ENCODE measurements around the gene SPAG6.

The SPAG6 gene

DNA sequence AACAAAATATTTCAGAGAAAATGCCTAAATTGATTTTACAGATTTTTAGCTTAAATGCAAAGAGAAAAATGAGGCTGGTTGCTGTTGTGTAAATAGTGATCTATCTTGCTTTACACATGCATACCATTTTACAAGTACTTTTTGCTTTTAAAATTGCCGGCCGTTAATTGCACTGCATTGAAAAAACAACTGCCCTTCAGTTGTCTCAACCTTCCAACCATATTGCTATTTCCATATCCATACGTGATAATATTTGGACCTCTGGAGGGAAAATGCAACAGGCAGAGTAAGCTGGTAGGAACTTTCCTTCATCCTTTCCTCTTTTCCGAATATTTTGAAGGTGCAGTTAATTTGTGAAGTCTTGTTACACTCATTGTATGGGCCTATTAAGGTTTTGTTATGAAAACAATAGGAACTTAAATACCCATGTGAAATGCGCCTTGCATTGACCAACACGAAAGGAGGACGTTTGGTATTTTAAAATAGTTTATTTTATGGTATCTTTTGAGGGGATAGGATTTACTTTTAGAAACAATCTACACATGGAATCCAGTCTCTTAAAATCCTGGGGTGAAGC lies 13.1 kb upstream of the SPAG6 start:
- Mint-ChIP-seq H3K36me3 (ENCODE audit: low read depth) (peaks cover 37% of the 10 kb centered on the region), H3K27ac (no peak overlapping the region), H3K4me3 (no peak overlapping the region), H3K9me3 (peaks cover 4% of the 10 kb centered on the region), H3K4me1 (ENCODE audit: low read depth) (peaks cover 31% of the 10 kb centered on the region), H3K27me3 (peaks cover 34% of the 10 kb centered on the region)

DNA sequence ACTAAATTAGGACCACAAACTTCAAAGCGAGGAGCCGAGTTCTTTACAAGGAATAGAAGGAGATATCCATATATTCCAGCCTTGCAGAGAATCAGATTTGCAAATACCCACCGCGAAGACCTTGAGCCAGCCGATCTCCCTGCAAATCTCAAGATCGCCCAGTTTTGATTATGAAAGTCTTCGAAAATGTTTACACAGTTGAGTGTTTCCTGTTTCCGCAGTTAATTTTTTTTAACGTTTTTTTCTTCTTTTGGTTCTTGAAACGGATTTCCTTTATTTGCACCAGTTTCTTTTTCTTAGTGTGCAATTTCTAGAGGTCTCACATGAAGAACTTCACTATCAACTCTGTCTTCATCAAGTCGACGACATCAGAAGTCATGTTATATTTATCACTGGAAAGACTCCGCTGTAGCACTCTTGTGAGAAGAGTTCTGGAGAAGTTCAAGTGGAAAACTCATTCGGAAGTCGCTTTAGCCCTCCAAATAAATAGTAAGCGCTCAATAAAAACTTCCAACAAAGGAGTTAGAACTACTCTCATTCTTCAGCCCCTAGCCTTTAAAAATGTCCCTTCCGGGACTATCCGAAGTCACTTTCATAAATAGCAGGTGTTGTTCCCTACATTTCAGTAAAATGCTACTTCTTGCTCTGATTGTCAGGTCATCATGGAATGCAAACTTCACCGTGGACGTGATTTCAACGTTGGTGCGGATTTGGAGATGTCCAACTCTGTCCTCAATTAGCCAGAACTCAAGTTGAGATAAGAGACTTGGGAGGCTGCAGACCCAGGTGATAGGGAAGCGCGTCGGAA lies 11.9 kb upstream of the SPAG6 start:
- H3K9me3 Mint-ChIP-seq, result peaks cover 4% of the 10 kb centered on the region
- peaks cover 35% of the 10 kb centered on the region for H3K4me1 Mint-ChIP-seq (ENCODE audit: low read depth)
- H3K4me3 Mint-ChIP-seq, result peak overlapping the region; percentile 58
- peak overlapping the region; percentile 65 for H3K27ac Mint-ChIP-seq
- peaks cover 30% of the 10 kb centered on the region for H3K36me3 Mint-ChIP-seq (ENCODE audit: low read depth)
- peaks cover 43% of the 10 kb centered on the region for H3K27me3 Mint-ChIP-seq

DNA sequence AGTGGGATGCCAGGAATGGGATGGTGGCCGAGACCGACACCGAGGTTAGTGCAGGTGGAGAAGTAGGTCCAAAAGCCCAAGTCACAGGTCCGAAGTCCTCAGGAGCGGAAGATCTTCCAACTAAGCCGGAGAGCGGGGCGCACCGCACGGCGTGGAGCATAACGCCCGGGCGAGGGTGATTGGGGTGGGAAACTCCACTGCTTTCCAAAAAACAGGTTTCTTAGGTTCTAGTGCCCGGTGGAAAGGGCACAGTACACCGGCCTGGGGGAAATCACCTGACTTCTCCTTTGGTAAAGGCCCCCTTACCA lies 11.4 kb upstream of the SPAG6 start:
- Mint-ChIP-seq H3K27ac (peak overlapping the region; percentile 65), H3K27me3 (peaks cover 49% of the 10 kb centered on the region), H3K4me1 (ENCODE audit: low read depth) (peaks cover 38% of the 10 kb centered on the region), H3K9me3 (peaks cover 4% of the 10 kb centered on the region), H3K36me3 (ENCODE audit: low read depth) (peaks cover 30% of the 10 kb centered on the region), H3K4me3 (peak overlapping the region; percentile 58)

DNA sequence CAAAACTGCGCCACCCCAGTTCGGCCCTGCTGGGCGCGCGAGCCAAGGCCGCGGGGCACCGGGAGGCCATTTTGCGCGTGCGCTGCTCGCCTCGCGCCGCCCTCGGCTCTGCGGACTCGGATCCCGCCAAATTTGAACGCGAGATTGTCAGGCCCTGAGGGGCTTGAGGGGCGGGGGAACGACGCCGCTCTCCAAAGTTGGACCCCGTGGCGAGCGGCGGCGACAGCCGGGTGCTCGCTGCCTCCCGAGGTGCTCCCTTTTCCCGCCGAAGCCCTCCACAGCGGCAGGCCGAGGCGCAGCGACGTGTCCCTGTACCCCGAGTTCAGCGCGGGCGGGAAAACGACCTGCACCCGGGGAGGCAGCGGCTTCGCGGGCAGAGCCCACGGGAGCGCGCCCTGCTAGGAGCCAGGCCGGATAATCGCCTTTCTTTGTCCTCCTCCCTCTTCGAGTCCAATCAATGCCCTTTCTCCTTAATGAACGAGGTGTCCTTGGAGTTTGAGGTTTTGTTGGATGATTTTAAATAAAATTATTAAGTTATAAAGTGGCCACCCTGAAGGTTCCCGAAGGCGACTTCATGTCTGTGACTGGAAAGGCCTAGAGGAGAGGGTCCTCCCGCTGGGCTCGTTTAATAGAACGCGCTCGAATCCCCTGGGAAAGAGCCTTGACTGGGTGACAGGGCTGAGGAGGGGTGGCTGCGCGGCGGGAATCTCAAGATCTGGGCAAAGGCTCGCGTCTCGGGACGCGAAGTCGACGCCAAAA lies 10.7 kb upstream of the SPAG6 start:
- Mint-ChIP-seq H3K27ac (peak overlapping the region; percentile 79), H3K4me3 (peak overlapping the region; percentile 77), H3K9me3 (peaks cover 4% of the 10 kb centered on the region), H3K4me1 (ENCODE audit: low read depth) (peaks cover 44% of the 10 kb centered on the region), H3K36me3 (ENCODE audit: low read depth) (peaks cover 24% of the 10 kb centered on the region), H3K27me3 (peaks cover 55% of the 10 kb centered on the region)

DNA sequence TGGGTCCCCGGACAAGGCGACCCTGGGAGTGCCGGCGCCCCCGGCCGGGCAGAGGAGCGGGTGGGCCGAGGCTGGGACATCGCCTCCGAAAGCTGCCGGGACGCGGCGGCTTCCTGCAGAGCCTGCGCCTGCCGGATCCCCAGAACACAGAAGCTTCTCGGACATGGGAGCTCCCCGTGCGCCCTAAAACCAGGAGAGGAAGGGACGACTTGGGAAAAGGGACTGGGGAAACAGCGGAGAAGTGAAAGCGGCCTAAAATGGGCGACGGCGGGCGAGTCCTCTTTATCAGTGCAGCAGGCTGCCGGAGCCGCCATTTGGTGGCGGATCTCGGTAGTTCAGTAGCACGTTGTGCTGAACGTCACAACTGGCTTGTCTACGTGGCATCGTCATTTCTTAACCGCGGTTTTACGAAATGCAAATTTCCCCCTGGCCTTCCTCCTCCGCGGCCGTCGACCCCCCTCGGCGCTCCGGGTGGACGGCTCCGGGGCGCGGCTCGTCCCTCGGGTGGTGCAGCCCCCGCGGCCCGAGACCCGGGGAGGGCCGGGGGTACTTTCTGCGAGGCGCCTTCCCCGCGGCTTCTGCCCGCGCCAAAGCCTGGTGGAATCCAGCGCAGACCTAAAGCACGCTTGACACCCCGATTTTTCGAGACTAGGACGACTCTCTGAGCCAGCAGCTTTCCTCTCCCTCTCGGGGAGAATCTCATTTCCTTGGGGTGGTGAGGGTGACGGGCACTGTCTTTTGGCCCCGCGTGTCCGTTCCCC lies 9.9 kb upstream of the SPAG6 start:
- Mint-ChIP-seq H3K4me3 (peak overlapping the region; percentile 77), H3K36me3 (ENCODE audit: low read depth) (peaks cover 19% of the 10 kb centered on the region), H3K27ac (peak overlapping the region; percentile 79), H3K27me3 (peaks cover 58% of the 10 kb centered on the region), H3K9me3 (peaks cover 4% of the 10 kb centered on the region), H3K4me1 (ENCODE audit: low read depth) (peaks cover 52% of the 10 kb centered on the region)

DNA sequence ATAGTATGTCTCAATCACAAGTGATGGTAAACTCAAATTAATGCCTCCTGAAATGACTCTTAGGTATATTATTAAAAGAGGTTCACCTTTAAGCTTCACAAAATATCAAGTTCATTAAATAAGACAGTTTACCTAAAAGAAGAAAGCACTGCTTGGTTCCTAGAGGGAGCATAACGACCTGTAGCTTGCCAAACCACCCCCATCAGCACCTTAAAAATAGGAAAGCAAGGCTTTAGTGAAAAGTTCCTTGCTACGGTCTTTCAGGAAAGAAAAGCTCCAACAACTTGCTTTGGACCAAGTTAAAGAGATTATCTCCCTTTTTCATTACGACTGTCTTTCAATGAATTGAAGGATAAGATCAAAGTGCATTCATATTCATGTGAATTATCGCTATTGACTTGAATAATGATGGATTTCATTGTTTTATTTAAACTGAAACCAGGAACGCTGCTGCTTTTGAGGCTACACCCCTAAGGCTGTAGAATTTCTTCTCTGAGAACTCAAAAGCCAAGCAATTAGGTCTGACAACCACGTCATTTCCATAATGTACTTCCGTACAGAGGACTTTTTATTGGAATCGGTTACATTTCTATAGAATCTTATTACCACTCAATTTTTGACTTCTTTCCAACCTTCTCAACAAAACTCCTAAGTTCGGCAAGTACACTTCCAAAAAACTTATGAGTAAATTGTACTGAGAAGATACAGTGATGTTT lies 7.0 kb upstream of the SPAG6 start:
- Mint-ChIP-seq H3K36me3 (ENCODE audit: low read depth) (peaks cover 7% of the 10 kb centered on the region), H3K27ac (no peak overlapping the region), H3K9me3 (peaks cover 4% of the 10 kb centered on the region), H3K4me3 (peak overlapping the region; percentile 5), H3K27me3 (peaks cover 71% of the 10 kb centered on the region), H3K4me1 (ENCODE audit: low read depth) (peaks cover 54% of the 10 kb centered on the region)

DNA sequence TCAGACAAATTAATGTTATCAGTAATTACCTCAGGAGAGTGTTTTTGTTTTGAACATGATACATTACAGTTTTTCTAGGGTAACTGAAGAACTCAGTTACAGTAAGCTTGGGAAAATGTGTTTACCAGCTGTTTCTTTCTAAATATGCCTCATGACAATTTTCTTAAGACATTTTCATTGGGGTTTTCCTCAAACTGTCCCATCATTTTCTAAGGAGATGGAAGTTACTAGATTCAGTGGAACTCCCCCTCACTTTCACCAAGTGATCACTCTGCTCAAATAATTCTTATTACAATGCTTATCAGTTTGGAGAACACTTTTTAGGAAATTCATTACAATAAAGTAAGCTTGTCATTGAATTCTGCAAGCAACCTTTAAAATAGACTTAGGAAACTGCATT lies 6.4 kb upstream of the SPAG6 start:
- Mint-ChIP-seq H3K4me3 (peak overlapping the region; percentile 5), H3K27ac (no peak overlapping the region), H3K4me1 (ENCODE audit: low read depth) (peaks cover 48% of the 10 kb centered on the region), H3K9me3 (no peaks in the 10 kb centered on the region), H3K36me3 (ENCODE audit: low read depth) (peaks cover 1% of the 10 kb centered on the region), H3K27me3 (peaks cover 71% of the 10 kb centered on the region)

DNA sequence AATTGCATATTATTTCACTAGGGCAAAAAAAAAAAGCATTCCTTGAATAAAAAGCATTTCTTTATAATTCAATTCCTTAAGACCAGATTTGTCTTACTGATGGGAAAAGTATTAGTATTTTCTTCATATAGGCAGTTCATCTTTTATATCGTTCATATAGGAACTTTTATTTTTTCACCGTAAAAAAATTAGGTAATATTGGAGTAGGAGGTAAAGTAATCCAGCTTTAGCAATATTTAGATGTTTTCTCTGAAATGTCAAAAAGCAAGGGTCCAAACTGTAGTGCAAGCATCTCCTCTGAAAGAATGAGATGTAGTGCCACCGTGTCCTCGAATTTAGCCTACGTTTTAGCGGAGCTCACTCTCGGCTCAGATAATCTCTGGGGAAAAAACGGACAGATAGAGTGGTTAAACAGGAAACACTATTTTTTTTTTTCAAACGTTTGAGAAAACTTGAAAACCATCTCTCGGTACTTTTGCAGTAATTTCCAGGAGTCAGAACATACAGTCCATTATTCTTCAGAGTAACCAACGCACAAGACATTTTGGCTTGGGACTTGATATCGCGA lies 5.5 kb upstream of the SPAG6 start:
- Mint-ChIP-seq H3K36me3 (ENCODE audit: low read depth) (peaks cover 3% of the 10 kb centered on the region), H3K9me3 (no peaks in the 10 kb centered on the region), H3K27ac (peak overlapping the region; percentile 91), H3K4me3 (peak overlapping the region; percentile 86), H3K27me3 (peaks cover 79% of the 10 kb centered on the region), H3K4me1 (ENCODE audit: low read depth) (peaks cover 52% of the 10 kb centered on the region)

DNA sequence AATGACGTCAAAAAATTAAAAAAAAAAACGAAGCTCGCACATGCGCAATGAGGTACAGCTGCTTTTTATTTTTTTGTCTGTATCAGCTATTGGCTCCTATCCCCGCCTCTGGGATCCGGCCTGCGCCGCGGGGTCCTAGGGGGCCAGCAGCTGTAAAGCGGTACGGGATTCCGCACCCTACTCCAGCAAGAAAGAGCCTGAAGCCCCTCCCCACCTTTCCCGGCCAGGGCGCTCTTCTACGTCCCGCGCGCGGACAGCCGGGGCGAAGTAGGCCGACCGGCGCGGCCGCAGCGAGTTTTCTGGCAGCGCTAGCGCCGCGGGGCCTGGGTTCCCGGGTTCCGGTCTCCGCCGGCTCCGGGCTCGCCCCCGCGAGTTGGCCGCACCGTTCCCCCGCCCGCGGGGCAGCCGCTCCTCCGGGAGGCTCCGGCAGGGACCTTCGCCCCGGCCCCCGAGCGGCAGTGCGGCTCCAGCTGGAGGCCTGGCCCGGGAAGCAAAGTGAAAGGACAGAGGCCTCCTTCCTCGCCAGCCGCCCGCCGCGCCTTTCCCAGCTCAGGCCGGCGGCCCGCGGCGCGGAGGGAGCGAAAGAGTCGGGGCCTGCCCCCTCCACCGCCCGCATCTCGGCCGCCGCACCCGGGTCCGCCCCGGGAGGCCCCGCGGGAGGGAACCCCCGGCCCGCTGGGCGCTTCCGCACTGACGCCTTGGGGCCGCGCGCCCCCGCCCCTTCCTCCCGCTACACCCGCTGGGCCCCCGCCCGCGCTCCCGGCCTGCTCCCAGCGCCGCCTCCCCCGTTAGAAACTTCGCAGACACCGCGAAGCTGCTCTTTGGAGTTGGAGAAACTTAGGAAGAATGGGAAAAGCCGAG lies 4.7 kb upstream of the SPAG6 start:
- no peaks in the 10 kb centered on the region for H3K9me3 Mint-ChIP-seq
- peaks cover 4% of the 10 kb centered on the region for H3K36me3 Mint-ChIP-seq (ENCODE audit: low read depth)
- peak overlapping the region; percentile 91 for H3K27ac Mint-ChIP-seq
- H3K4me1 Mint-ChIP-seq (ENCODE audit: low read depth), result peaks cover 47% of the 10 kb centered on the region
- peaks cover 75% of the 10 kb centered on the region for H3K27me3 Mint-ChIP-seq
- H3K4me3 Mint-ChIP-seq, result peak overlapping the region; percentile 86

DNA sequence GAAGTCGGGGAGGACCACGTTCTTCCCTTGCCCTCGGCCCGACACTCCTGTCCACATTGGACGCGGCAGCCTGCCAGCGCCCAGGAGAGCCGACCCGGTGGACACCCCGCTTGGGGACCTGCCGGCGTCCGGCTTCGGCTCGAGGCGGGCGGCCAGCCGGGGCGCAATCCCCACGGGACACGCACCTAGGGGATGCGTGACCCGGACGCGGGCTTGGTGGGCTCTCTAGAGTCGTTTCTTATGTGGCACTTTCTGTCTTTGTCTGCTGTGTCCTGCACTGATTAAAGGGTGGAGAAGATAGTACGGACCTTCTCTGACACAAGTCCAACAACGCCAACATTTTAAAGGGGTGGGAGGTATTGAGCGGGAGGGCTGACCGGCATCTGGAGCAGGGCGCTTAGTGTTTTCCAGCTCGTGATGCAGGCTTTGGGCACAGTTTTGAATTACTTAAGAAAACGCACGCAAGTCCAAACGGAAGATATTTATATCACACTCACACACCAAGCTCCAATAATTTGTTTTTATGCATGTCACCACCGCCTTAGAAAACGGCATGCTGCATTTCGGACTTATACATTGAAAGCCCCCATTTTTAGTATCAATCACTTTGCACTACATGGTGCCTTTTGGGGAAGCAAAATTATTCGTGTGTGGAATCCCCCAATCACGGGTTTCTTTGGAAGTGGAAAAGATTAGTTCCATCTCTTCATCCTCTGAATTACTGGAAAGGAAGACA lies 3.9 kb upstream of the SPAG6 start:
- Mint-ChIP-seq H3K4me1 (ENCODE audit: low read depth) (peaks cover 53% of the 10 kb centered on the region), H3K9me3 (peaks cover 2% of the 10 kb centered on the region), H3K27me3 (peaks cover 82% of the 10 kb centered on the region), H3K27ac (peak overlapping the region; percentile 76), H3K36me3 (ENCODE audit: low read depth) (peaks cover 4% of the 10 kb centered on the region), H3K4me3 (peak overlapping the region; percentile 72)

DNA sequence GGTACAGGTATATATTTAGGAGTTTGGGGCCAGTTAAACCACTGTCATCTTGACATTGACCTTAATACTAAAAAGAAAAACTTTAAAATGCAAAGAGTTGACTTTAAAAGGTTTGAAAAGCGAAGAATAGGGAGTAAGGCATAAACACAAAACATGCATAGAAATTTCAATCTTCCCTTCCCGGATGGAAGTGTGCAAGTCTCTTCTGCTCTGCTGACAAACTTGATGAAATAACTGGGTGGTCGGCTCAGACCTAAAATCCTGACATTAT lies 3.4 kb upstream of the SPAG6 start:
- H3K4me1 Mint-ChIP-seq (ENCODE audit: low read depth), result peaks cover 50% of the 10 kb centered on the region

DNA sequence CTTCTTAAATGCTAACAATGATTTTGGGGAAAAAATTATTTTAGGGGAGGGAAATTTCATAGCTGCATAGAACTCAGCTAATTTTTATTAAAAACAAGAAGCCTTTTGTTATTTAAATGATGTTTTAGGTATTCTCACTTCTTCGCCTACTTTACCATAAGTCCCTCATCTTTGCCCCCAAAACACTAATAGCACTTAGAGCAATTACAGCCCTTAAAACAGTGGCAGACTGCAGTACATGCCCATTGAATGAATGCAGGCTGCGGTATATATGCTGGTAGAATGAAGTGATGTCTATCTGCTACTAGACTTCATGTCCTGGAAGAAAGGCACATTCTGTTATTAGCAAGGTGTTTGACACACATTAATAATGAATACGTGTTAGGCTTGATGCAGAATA lies 2.9 kb upstream of the SPAG6 start:
- Mint-ChIP-seq H3K36me3 (ENCODE audit: low read depth) (peaks cover 4% of the 10 kb centered on the region), H3K27me3 (peaks cover 82% of the 10 kb centered on the region), H3K27ac (no peak overlapping the region), H3K4me3 (no peak overlapping the region), H3K9me3 (peaks cover 5% of the 10 kb centered on the region), H3K4me1 (ENCODE audit: low read depth) (peaks cover 44% of the 10 kb centered on the region)

More for the DNA sequence above, 3.4 kb upstream of the SPAG6 start:
- peaks cover 83% of the 10 kb centered on the region for H3K27me3 Mint-ChIP-seq
- peak overlapping the region; percentile 72 for H3K4me3 Mint-ChIP-seq
- H3K9me3 Mint-ChIP-seq, result peaks cover 5% of the 10 kb centered on the region
- no peak overlapping the region for H3K27ac Mint-ChIP-seq
- H3K36me3 Mint-ChIP-seq (ENCODE audit: low read depth), result peaks cover 4% of the 10 kb centered on the region

DNA sequence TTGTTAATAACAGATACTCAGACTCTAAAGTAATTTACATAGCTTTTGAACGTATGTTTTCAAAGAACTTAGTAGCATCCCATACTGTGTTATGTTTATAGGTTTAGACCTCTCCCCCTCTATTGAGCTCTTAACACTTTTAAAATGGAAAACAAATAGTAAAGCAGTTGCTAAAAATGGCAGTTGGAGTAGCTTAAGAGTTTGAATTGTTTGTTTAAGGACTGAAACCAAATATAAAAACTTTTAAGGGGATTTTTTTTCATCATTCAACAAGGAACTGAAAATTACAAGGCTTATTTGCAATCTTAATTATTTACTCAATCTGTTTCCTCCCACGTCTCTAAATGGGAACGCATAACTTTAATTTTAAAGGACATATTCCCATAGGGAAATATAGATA lies 1.6 kb upstream of the SPAG6 start:
- H3K9me3 Mint-ChIP-seq, result peaks cover 5% of the 10 kb centered on the region
- no peak overlapping the region for H3K4me3 Mint-ChIP-seq
- H3K27ac Mint-ChIP-seq, result no peak overlapping the region
- H3K27me3 Mint-ChIP-seq, result peaks cover 80% of the 10 kb centered on the region
- peaks cover 4% of the 10 kb centered on the region for H3K36me3 Mint-ChIP-seq (ENCODE audit: low read depth)
- peaks cover 41% of the 10 kb centered on the region for H3K4me1 Mint-ChIP-seq (ENCODE audit: low read depth)
